ENCODE measurements around the gene PARPBP. TPM values are rescaled to one million over a fixed set of nuclear protein-coding genes. Genes with fewer than 3 reads are reported as not detected.

Gene PARPBP
- total RNA-seq, 1 donor from 2014 or later: 9.0 TPM

Other genes starting within 250 kb of the PARPBP start
- gene DRAM1, start 242.6 kb upstream of the PARPBP start, total RNA-seq: 95.3 and 131 TPM in 2 replicates
- 53.6 and 96.6 TPM in 2 replicates for gene WASHC3, start 58.2 kb upstream of the PARPBP start, total RNA-seq
- gene NUP37, start 69 bp upstream of the PARPBP start, total RNA-seq: 66.0 and 73.1 TPM in 2 replicates
- gene PMCH, start 77.7 kb downstream of the PARPBP start, total RNA-seq: not detected in 2 replicates

Measured in renal cortical epithelial cell (primary cell).